Dermis blood vessel endothelial cell (primary cell): ENCODE data around the gene FXYD6. TPM values are rescaled to one million over a fixed set of nuclear protein-coding genes. Genes with fewer than 3 reads are reported as not detected.
A peak's percentile ranks its signal among the peaks of the same experiment; 100 is the strongest.
"Not testable (repeated sequence)": the region's sequence is repeated elsewhere in the genome, so short reads cannot be mapped to it uniquely, and the experiment has no call there.

Source experiments
- DNase-seq: peaks from one replicate; pipeline ENCODE4 v3.0.0; 2010
- total RNA-seq: library from RNA; depleted of rRNA; stranded (reverse); fragments of >200 nt; gene quantifications from 2 replicates; pipeline ENCODE4 v1.2.3, GENCODE V29; 2014

The FXYD6 gene
- total RNA-seq, 1 donor from 2014 or later = 1.7 TPM

DNA sequence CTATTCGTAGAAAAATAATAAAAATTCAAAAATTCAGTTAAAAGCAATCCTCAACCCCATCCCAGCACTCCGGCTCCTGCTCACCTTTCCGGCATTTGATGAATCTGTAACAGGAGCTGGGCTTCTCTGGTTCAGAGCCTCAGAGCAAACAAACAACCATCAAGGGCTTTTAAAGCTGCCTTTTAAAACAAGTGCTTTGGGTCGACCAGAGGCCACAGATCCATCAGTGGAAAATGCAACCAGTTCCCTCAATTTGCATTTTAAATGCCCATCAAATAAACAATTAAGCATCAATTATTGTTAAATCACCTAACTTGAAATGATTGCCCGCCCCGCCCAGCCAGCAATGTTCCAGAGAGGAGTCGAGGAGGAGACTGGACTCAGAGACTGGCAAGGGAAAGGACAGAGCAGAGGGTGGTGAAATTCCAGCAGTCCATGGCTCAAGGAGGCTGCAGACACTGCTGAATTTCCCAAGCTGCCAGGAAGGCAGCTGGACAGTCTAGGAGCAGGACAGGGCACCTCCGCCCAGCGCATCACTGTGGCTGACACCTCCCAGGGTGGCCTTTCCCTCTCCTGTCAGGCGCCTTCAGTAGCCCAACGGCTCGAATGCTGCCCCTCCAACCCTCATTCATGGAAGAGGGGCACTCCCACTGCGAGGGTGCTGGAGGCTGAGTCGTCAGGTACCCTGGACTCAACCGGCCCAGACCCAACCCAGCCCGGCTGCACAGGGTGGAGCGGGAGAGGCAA lies 7.5 kb downstream of the FXYD6 start:
- no peak for DNase-seq

DNA sequence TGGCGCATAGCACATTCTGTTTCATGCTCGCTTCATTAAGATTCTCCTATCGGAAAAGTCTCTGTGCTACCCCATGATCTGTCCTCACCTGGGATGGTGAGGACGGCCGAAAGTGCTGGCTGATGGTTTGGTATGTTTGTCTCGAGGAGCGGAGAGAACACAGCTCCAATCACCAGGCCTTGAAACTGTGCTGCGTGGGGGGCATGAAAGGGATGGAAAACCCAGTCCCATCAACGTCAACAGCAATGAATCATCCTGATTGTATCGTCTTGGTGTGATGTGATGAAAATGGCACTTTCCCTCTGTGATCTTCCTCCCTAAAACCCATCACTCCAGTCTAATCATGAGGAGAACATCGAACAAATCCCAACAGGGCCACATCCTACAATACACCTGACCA lies 8.4 kb downstream of the FXYD6 start:
- DNase-seq = no peak

- no peak for DNase-seq
Measured at GRCh38 chr11:117866526-117866925, 9.9 kb downstream of the FXYD6 start.

- not testable (repeated sequence) for DNase-seq
Measured at GRCh38 chr11:117865546-117865945, 10.9 kb downstream of the FXYD6 start.

GRCh38 chr11:117863383-117863782 lies 13.1 kb downstream of the FXYD6 start:
- DNase-seq = no peak

- no peak for DNase-seq
Measured at GRCh38 chr11:117862753-117863152, 13.7 kb downstream of the FXYD6 start.

DNA sequence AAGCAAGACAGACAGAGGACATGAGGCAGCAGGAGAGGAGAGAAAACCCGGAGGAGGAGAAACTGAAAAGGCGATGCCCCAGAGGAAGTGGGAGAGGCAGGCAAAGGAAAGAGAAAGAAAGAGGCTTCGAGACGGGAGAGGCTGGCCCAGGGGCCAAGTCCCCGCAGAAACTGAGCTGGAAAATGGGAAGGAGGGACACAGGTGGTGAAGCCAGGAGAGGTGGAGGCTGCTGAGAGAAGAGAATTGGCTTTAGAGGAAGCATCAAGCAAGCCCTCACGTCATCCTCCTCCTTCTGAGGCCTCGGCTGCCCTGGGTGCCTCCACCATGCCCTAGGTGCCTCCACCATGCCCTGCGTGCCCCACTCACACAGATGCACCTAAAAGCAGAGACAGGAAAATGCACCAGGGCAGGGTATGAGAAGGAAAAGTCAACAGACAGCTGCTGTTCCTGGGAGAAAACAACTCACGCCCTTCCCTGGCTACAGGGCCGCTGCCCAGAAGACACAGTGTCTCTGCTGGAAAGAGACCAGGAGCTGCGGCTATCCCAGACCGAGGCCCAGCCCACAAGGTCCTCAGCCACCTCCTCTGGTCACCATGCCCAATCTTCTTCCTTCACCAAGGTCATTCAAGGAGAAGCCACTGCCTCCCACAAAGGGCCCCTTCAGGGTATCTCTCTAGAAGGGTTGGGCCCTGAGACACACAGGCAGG lies 14.3 kb downstream of the FXYD6 start:
- no peak for DNase-seq

- no peak for DNase-seq
Measured at GRCh38 chr11:117861151-117862018, 15.1 kb downstream of the FXYD6 start.

DNA sequence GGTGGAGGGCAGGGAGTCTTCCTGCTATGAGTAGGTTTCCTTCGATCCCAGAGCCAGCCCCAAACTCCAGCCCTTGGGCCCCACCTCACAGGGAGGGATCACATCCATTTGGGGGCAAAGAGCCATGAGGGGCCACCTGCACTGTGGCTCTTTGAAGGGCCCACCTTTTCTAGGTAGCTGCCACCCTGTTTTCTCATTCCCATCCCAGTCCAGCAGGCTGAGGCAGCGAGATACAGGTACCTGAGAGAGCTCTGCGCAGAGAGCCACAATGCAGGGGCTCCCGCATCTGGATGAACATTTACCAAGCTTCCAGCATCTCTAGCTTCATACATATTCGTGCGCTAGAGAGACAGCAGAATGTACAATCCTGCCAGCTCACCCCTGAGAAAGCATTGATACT lies 16.3 kb downstream of the FXYD6 start:
- DNase-seq = no peak

GRCh38 chr11:117859488-117860112 lies 16.9 kb downstream of the FXYD6 start:
- no peak for DNase-seq

DNA sequence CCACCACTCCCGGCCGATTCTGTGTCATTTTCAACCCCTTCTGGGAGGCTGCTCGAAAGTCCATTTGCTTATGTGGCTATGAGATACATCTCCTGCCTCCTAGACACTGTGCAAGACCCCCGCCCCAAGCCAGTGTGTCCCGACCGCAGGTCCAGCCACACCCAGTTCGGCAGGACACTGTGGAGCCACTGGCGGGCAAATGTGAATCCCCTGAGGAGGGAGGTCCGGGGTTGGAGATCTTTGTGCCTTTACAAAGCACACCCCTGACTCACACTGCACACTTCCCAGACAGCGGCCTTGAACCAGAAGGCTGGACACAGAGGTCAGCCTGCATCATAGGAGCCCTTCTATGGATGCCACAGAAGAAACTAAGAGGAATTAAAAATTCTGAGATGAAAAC lies 17.4 kb downstream of the FXYD6 start:
- DNase-seq = no peak

GRCh38 chr11:117857734-117858414 lies 18.6 kb downstream of the FXYD6 start:
- DNase-seq = no peak

DNA sequence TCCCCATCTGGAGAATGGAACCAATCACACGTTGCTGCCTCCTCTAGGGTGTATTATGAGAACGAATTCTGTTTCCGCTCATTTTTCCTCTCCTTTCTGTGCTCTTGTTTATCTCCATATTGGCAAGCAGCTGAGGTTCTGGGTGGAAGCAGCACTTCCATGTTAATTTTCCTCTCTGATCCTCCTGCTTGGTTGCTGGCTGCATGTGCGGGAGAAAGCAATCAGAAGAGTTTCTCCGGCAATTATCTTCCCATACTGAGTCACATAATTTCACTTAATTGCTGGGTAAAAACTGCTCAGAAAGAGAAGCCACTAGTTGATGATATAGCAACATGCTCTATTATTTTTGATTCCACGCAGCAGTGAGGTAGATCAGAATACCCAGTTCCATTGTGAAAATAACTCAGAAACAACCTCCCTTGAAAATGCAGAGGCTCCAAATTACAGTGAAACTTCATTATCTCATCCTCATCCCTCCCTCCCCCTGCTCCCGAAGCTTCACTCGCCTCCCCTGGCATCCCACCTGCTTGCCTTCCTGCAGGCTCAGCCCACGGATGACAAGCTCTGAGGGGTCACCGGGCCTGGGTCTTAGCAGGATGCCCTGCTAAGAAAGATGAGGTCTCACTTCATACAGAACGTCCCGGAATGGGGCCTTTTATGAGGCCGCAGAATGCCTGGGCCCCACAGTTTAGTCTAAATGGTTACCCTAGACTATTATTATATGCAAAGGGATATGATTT lies 20.4 kb downstream of the FXYD6 start:
- DNase-seq = no peak

- DNase-seq = no peak
Measured at GRCh38 chr11:117855186-117855845, 21.1 kb downstream of the FXYD6 start.

DNA sequence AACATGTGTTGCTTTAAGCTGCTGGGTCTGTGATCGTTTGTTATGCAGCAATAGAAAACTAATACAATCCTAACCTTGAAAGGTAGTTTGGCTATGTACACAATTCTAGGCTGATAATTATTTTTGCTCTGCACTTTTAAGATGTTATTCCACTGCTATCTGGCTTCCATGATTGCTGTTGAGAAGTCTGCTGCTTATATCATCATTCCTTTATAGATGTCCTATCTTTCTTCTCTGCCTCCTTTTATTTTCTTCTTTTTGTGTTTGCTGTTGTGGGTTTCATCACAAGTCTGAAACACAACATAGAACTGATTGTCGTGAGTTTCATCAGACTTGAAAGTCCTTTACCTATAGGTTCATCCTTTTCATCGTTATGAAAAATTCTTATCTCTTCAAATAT lies 24.1 kb downstream of the FXYD6 start:
- DNase-seq = no peak

DNA sequence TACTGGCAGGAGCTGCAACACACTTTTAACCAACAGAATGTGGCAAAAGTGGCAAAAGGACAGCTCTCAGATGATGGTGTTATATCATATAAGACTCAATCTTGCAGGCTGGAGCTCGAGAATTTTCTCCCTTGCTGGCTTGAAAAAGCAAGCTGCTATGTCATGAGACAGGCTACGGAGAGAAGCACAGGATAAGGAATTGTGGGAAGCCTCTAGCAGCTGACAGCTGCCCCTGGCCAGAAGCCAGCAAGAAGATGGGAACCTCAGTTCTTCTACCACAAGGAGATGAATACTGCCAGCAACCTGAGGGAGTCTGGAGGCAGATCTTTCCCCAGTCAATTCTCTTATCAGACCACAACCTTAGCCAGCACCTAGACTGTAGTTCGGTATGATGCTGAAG lies 24.6 kb downstream of the FXYD6 start:
- DNase-seq = no peak

GRCh38 chr11:117851106-117851505 lies 25.4 kb downstream of the FXYD6 start:
- no peak for DNase-seq

DNA sequence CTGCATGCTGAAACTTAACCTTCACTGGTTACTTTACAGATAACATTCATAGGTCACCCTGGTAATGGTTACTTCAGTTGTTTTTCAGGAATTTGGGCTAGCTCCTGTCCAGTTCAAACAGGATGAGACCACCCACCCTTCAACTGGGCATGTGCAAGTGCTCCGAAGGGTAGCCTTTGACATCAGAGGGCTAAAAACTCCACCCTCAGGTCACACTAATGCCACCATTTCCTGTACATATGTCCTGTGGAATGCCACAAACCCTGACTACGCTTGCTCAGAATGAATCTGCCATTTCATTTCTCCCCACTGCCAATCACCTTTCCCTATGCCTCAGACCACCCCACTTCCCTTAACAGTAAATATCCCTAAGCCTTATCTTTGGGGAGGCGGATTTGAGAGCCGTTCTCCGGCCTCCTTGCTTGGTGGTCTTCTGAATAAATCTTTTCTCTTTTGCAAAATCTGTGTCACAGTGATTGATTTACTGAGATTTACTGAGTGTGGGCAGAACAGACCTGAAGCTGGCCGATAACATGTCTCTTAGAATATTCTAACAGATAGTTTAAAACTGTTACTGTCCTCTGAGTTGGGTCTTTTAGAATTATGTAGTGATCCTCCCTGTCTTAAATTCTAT lies 26.6 kb downstream of the FXYD6 start:
- no peak for DNase-seq

- DNase-seq = peak; percentile 88
Measured at GRCh38 chr11:117843666-117844484, 32.6 kb downstream of the FXYD6 start.
